HFFc6 (cell line): ENCODE measurements around the gene CEACAM4. TPM values are rescaled to one million over a fixed set of nuclear protein-coding genes. Genes with fewer than 3 reads are reported as not detected.

Experiments used
- DNase-seq: peaks from one replicate; pipeline ENCODE4 v3.0.0-alpha.2; 2018
- H3K27ac Mint-ChIP-seq: 2 replicates; pipeline ENCODE4 v1.8.0; 2020; ENCODE audit warnings: mild to moderate bottlenecking, mixed read lengths
- H3K27me3 Mint-ChIP-seq: 2 replicates; pipeline ENCODE4 v1.8.0; 2021; ENCODE audit warnings: mild to moderate bottlenecking, moderate library complexity, mixed read lengths; ENCODE audit not compliant: insufficient read depth
- H3K36me3 Mint-ChIP-seq: 2 replicates; pipeline ENCODE4 v1.8.0; 2021; ENCODE audit warnings: low read depth, mixed read lengths
- H3K4me1 Mint-ChIP-seq: 2 replicates; pipeline ENCODE4 v1.8.0; 2020; ENCODE audit warnings: low read depth, mixed read lengths
- H3K4me3 Mint-ChIP-seq: 2 replicates; pipeline ENCODE4 v1.8.0; 2020; ENCODE audit warnings: mild to moderate bottlenecking, moderate library complexity, mixed read lengths
- H3K9me3 Mint-ChIP-seq: 2 replicates; pipeline ENCODE4 v1.8.0; 2020; ENCODE audit warnings: mild to moderate bottlenecking, mixed read lengths
- total RNA-seq, 6 experiments: library from RNA; stranded (reverse); fragmentation: NEBNext Ultra II Directional; extraction: Animal tissue kit (Norgen Biotek cat#: 25700); gene quantifications; 2 replicates in 1 of 6; 3 replicates in 5 of 6; pipeline ENCODE4 v1.2.3, GENCODE V29; 2021
- TF ChIP-seq, protein P1 (sequence below): fragments of 200-600 bp; sonication (generic); IDR thresholded peaks from 2 replicates; pipeline ENCODE4 v1.5.0; 2021; ENCODE audit warnings: antibody characterized with exemption, mild to moderate bottlenecking

Gene CEACAM4
- total RNA-seq, 6 experiments from 2014 or later: not detected

GRCh38 chr19:41624515-41624914 is 2.4 kb downstream of the CEACAM4 start:
- H3K27me3 Mint-ChIP-seq: peaks cover 36% of the 10 kb centered on the region

DNA sequence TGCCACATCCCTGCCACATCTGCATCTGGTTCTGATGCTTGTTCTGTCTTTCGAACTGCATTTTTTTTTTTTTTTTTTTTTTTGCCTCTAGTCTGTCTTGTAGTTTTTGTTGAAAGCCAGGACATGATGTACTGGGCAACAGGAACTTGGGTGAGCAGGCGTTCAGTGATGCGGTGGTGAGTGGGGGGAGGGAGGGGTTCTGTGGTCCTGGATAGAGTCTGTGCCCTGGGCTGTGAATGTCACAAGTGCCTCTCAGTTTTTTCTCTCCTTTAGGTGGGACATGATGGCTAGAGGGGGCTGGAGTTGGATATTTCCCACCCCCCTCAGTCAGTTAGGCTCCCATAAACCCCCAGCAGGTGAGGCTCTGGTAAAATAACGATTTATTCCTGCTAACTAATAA is 3.5 kb downstream of the CEACAM4 start:
- Mint-ChIP-seq H3K36me3 (no peaks in the 10 kb centered on the region), H3K27me3 (peaks cover 32% of the 10 kb centered on the region), H3K9me3 (no peaks in the 10 kb centered on the region), H3K27ac (no peak overlapping the region), H3K4me1 (no peaks in the 10 kb centered on the region), H3K4me3 (no peak overlapping the region)
- TF ChIP-seq, protein P1, sequence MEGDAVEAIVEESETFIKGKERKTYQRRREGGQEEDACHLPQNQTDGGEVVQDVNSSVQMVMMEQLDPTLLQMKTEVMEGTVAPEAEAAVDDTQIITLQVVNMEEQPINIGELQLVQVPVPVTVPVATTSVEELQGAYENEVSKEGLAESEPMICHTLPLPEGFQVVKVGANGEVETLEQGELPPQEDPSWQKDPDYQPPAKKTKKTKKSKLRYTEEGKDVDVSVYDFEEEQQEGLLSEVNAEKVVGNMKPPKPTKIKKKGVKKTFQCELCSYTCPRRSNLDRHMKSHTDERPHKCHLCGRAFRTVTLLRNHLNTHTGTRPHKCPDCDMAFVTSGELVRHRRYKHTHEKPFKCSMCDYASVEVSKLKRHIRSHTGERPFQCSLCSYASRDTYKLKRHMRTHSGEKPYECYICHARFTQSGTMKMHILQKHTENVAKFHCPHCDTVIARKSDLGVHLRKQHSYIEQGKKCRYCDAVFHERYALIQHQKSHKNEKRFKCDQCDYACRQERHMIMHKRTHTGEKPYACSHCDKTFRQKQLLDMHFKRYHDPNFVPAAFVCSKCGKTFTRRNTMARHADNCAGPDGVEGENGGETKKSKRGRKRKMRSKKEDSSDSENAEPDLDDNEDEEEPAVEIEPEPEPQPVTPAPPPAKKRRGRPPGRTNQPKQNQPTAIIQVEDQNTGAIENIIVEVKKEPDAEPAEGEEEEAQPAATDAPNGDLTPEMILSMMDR: no peak
- DNase-seq: no peak

More at GRCh38 chr19:41624515-41624914, 2.4 kb downstream of the CEACAM4 start:
- TF ChIP-seq, protein P1: no peak
- H3K36me3 Mint-ChIP-seq: no peaks in the 10 kb centered on the region
- no peak overlapping the region for H3K4me3 Mint-ChIP-seq
- DNase-seq: no peak
- no peaks in the 10 kb centered on the region for H3K9me3 Mint-ChIP-seq
- H3K27ac Mint-ChIP-seq: no peak overlapping the region
- no peaks in the 10 kb centered on the region for H3K4me1 Mint-ChIP-seq

- DNase-seq: no peak
- TF ChIP-seq, protein P1: no peak
- H3K36me3 Mint-ChIP-seq: no peaks in the 10 kb centered on the region
- H3K27me3 Mint-ChIP-seq: peaks cover 26% of the 10 kb centered on the region
- no peak overlapping the region for H3K27ac Mint-ChIP-seq
- H3K9me3 Mint-ChIP-seq: no peaks in the 10 kb centered on the region
- no peaks in the 10 kb centered on the region for H3K4me1 Mint-ChIP-seq
- H3K4me3 Mint-ChIP-seq: no peak overlapping the region
Measured at GRCh38 chr19:41621654-41622053, 5.2 kb downstream of the CEACAM4 start.

DNA sequence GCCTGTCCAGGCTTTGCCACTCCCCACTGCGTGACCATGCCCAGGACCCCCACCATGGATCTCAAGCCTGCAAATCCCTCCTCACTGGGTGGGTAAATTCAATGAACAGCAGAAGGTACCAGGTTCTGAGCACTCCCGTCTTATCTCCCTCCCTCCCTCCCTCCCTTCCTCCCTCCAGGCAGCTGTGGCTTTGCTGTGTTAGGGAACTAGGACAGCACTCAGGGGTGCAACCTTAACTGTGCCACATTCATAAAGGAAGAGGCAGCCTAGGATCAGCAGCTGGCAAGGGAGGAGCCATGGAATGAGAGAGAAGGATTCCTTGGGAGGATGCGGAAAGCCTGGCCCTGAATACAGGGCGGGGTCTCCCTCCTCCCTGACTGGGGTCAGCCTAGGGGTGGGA is 5.6 kb downstream of the CEACAM4 start:
- Mint-ChIP-seq H3K4me1 (no peaks in the 10 kb centered on the region), H3K27me3 (peaks cover 23% of the 10 kb centered on the region), H3K9me3 (no peaks in the 10 kb centered on the region), H3K4me3 (no peak overlapping the region), H3K27ac (no peak overlapping the region), H3K36me3 (no peaks in the 10 kb centered on the region)
- DNase-seq: no peak
- TF ChIP-seq, protein P1: no peak

DNA sequence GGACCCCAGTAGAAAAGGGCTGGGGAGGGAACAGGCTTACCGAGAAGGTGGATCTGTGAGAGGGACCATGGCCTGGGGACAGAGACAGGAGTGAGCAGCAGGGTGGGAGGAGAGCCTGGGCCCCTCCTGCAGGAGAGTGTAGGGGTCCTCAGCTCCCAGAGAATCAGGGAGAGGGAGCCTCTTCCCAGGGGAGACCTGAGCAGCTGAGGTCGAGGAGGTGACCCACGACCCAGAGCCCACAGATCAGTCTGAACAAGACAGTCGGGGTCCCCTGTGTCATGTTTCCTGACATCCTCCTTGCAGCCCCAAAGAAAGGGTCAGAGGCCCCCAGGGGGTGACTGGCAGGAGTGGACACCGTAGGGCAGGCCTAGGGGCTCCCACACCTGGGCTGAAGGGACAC is 6.7 kb downstream of the CEACAM4 start:
- H3K4me3 Mint-ChIP-seq: no peak overlapping the region
- H3K27ac Mint-ChIP-seq: no peak overlapping the region
- H3K27me3 Mint-ChIP-seq: peaks cover 19% of the 10 kb centered on the region
- no peaks in the 10 kb centered on the region for H3K4me1 Mint-ChIP-seq
- TF ChIP-seq, protein P1: no peak
- no peaks in the 10 kb centered on the region for H3K9me3 Mint-ChIP-seq
- no peak for DNase-seq
- no peaks in the 10 kb centered on the region for H3K36me3 Mint-ChIP-seq

DNA sequence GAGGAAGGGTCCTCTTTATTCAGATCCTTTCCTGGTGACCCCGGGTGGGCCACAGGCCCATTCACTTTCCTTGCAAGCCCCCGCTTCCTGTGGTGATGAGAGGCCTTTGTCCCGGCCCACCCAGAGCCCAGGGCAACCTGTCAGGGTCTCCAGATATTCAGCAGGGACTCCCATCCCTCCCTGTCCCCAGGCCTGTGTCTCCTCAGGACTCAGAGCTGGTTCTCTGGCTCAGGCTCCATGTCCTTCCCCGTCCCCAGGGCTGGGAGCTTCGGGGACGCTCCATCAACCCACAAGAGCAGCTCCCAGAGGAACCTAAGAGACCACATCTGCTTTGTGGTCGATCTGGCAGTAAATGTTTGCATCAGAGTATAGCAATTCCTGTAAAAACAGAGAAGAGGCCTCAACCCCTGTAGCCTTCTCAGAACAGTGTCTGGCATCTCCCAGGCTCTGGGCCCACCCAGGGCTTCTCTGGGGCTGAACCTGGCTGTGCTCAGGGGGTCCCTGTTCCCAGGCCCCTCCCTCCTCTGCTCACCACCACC is 7.8 kb downstream of the CEACAM4 start:
- H3K27ac Mint-ChIP-seq: no peak overlapping the region
- no peaks in the 10 kb centered on the region for H3K4me1 Mint-ChIP-seq
- TF ChIP-seq, protein P1: no peak
- H3K27me3 Mint-ChIP-seq: peaks cover 9% of the 10 kb centered on the region
- no peak for DNase-seq
- no peak overlapping the region for H3K4me3 Mint-ChIP-seq
- no peaks in the 10 kb centered on the region for H3K9me3 Mint-ChIP-seq
- H3K36me3 Mint-ChIP-seq: no peaks in the 10 kb centered on the region
